GM23338 (cell line): ENCODE results near the gene IQCK. TPM values are rescaled to one million over a fixed set of nuclear protein-coding genes. Genes with fewer than 3 reads are reported as not detected.

ENCODE experiments used
- CTCF ChIP-seq, 2 experiments: fragments of 200-600 bp in 1 of 2; sonication (generic) in 1 of 2; conservative IDR thresholded peaks; 2 replicates each; pipeline versions ENCODE4 v1.5.1 to v1.6.1; 2016 to 2017; ENCODE audit warnings: antibody characterized with exemption in 2 of 2, low read depth in 2 of 2, mild to moderate bottlenecking in 2 of 2, moderate library complexity in 1 of 2
- ETS1 ChIP-seq: IDR thresholded peaks from 2 replicates; pipeline ENCODE4 v1.6.1; 2016; ENCODE audit warnings: antibody characterized with exemption
- EZH2phosphoT487 ChIP-seq: fragments of 200-600 bp; sonication (generic); IDR thresholded peaks from one replicate; pipeline ENCODE4 v1.8.1; 2018; ENCODE audit warnings: antibody characterized with exemption; ENCODE audit not compliant: unreplicated experiment
- STAT1 ChIP-seq: IDR thresholded peaks from one replicate; pipeline ENCODE4 v1.6.1; 2016; ENCODE audit warnings: antibody characterized with exemption; ENCODE audit not compliant: unreplicated experiment
- ZNF114 ChIP-seq: fragments of 250-450 bp; sonication (Bioruptor Pico); IDR thresholded peaks from 2 replicates; pipeline ENCODE4 v1.5.0; 2020; ENCODE audit warnings: mild to moderate bottlenecking, moderate library complexity
- polyA plus RNA-seq: library from polyadenylated mRNA; unstranded; fragments of >200 nt; fragmentation: Nextera tagmentation; extraction: Ambion mirVana; gene quantifications from 2 replicates; pipeline ENCODE4 v1.2.1, GENCODE V29; 2016
- total RNA-seq: library from RNA; depleted of rRNA; stranded (reverse); fragments of >200 nt; shearing (Covaris generic); gene quantifications from 2 replicates; pipeline ENCODE4 v1.2.3, GENCODE V29; 2014
- TF ChIP-seq, protein P1 (sequence below): fragments of 250-450 bp; sonication (Bioruptor Pico); IDR thresholded peaks from 2 replicates; pipeline ENCODE4 v1.5.0; 2020; ENCODE audit warnings: mild to moderate bottlenecking, moderate library complexity

The IQCK gene
- total and polyA plus RNA-seq, 2 experiments from 2014 or later = 7.6 to 10.0 TPM

DNA sequence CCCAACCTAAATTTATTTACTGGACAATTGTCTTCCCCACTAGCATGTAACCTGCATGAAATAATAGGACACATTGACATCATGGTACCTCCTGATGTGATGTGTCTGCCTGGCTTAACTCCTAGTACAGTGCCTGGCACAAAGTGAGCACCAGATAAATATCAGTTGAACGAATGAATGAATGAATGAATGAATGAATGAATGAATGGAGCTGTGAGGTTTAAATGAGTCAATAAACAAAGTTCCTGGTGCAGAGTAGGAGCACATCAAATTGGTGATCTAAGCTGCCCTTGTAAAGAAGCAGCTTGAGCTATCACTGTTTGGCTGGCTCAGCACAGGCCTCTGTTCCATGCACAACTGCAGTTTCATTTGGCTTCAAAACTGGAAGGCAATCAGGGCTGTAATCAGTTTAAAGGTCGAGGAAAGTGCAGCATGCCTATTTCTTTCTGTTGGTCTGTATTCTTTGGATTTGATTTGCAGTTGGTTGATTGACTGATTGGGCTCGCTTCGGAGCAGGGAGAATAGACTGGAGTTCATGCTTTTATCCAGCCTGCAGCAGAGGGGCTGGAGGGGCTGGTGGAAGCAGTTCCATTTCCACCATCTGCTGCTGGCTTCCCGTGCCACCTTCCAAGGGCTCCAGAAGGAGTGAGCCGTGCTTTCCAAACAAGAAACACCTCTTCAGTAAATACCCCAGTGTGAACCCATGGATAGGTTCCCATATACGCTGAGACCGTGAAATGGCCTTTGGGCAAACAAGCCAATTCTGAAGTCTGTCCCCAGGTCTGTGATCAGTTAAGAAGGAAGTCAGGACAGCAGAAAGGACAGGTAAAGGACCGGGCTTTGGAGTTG, 112.0 kb downstream of the IQCK start (continued):
- TF ChIP-seq, protein P1, sequence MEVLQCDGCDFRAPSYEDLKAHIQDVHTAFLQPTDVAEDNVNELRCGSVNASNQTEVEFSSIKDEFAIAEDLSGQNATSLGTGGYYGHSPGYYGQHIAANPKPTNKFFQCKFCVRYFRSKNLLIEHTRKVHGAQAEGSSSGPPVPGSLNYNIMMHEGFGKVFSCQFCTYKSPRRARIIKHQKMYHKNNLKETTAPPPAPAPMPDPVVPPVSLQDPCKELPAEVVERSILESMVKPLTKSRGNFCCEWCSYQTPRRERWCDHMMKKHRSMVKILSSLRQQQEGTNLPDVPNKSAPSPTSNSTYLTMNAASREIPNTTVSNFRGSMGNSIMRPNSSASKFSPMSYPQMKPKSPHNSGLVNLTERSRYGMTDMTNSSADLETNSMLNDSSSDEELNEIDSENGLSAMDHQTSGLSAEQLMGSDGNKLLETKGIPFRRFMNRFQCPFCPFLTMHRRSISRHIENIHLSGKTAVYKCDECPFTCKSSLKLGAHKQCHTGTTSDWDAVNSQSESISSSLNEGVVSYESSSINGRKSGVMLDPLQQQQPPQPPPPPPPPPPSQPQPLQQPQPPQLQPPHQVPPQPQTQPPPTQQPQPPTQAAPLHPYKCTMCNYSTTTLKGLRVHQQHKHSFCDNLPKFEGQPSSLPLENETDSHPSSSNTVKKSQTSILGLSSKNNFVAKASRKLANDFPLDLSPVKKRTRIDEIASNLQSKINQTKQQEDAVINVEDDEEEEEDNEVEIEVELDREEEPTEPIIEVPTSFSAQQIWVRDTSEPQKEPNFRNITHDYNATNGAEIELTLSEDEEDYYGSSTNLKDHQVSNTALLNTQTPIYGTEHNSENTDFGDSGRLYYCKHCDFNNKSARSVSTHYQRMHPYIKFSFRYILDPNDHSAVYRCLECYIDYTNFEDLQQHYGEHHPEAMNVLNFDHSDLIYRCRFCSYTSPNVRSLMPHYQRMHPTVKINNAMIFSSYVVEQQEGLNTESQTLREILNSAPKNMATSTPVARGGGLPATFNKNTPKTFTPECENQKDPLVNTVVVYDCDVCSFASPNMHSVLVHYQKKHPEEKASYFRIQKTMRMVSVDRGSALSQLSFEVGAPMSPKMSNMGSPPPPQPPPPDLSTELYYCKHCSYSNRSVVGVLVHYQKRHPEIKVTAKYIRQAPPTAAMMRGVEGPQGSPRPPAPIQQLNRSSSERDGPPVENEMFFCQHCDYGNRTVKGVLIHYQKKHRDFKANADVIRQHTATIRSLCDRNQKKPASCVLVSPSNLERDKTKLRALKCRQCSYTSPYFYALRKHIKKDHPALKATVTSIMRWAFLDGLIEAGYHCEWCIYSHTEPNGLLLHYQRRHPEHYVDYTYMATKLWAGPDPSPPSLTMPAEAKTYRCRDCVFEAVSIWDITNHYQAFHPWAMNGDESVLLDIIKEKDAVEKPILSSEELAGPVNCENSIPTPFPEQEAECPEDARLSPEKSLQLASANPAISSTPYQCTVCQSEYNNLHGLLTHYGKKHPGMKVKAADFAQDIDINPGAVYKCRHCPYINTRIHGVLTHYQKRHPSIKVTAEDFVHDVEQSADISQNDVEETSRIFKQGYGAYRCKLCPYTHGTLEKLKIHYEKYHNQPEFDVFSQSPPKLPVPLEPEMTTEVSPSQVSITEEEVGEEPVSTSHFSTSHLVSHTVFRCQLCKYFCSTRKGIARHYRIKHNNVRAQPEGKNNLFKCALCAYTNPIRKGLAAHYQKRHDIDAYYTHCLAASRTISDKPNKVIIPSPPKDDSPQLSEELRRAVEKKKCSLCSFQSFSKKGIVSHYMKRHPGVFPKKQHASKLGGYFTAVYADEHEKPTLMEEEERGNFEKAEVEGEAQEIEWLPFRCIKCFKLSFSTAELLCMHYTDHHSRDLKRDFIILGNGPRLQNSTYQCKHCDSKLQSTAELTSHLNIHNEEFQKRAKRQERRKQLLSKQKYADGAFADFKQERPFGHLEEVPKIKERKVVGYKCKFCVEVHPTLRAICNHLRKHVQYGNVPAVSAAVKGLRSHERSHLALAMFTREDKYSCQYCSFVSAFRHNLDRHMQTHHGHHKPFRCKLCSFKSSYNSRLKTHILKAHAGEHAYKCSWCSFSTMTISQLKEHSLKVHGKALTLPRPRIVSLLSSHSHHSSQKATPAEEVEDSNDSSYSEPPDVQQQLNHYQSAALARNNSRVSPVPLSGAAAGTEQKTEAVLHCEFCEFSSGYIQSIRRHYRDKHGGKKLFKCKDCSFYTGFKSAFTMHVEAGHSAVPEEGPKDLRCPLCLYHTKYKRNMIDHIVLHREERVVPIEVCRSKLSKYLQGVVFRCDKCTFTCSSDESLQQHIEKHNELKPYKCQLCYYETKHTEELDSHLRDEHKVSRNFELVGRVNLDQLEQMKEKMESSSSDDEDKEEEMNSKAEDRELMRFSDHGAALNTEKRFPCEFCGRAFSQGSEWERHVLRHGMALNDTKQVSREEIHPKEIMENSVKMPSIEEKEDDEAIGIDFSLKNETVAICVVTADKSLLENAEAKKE (CRISPR knock-in tag) = no peak
- TF ChIP-seq ETS1 (no peak), CTCF (conservative IDR thresholded peaks at IDR 0.05; ENCODE audit: low read depth in 2 of 2) (no peak), STAT1 (no peak), EZH2phosphoT487 (no peak), ZNF114 (no peak)
